Esophagus squamous epithelium (tissue), 5 donors: ENCODE data around the gene AQP1. TPM values are rescaled to one million over a fixed set of nuclear protein-coding genes. Genes with fewer than 3 reads are reported as not detected.

ENCODE experiments used
- DNase-seq: peaks from one replicate; lab custom pipeline; 2025; lab: John Stamatoyannopoulos, UW
- H3K27ac ChIP-seq, 4 donors: fragments of 200-600 bp; sonication (generic); one replicate each; pipeline ENCODE4 v1.5.1; 2016 to 2019; ENCODE audit warnings: mild to moderate bottlenecking in 1 of 4
- H3K27me3 ChIP-seq, 4 donors: fragments of 200-600 bp; sonication (generic); 1 replicate in 3 of 4; 2 replicates in 1 of 4; pipeline versions ENCODE4 v1.5.1 to v1.6.0; 2017 to 2021; ENCODE audit warnings: antibody characterized with exemption in 1 of 4
- H3K36me3 ChIP-seq, 3 donors: fragments of 200-600 bp; sonication (generic); one replicate each; pipeline ENCODE4 v1.5.1; 2016 to 2019
- H3K4me1 ChIP-seq, 3 donors: fragments of 200-600 bp; sonication (generic); one replicate each; pipeline ENCODE4 v1.5.1; 2017 to 2019
- H3K4me3 ChIP-seq, 4 donors: fragments of 200-600 bp; sonication (generic); 1 replicate in 3 of 4; 2 replicates in 1 of 4; pipeline ENCODE4 v1.5.1; 2016 to 2019; ENCODE audit warnings: mild to moderate bottlenecking in 2 of 4, moderate library complexity in 1 of 4
- H3K9me3 ChIP-seq, 3 donors: fragments of 200-600 bp; sonication (generic); one replicate each; pipeline ENCODE4 v1.5.1; 2016 to 2019
- POLR2A ChIP-seq, 4 donors: fragments of 450-650 bp; IDR thresholded peaks; one replicate each; pipeline ENCODE4 v1.6.1; 2017; ENCODE audit warnings: antibody characterized with exemption in 4 of 4, mild to moderate bottlenecking in 4 of 4, moderate library complexity in 3 of 4
- WGBS, 2 donors: methylation state at CpG; one replicate each; pipeline ENCODE4 v1.1.5; 2018; 5-methylcytosine and 5-hydroxymethylcytosine counted together
- intact Hi-C: fragments of 100-400 bp; cut with DNase I; formaldehyde crosslinking; loops from one replicate; pipeline ENCODE4 v1.15.0; 2022
- total RNA-seq, 4 donors: library from RNA; depleted of rRNA; stranded (reverse); fragments of >200 nt; gene quantifications; one replicate each; pipeline ENCODE4 v1.1.0, GENCODE V29; 2016
- TF ChIP-seq, protein P1 (sequence below), 6 experiments: fragments of 450-650 bp in 4 of 6; fragments of 200-600 bp in 2 of 6; sonication (generic) in 2 of 6; IDR thresholded peaks; one replicate each; pipeline ENCODE4 v1.5.1; 2016 to 2019; ENCODE audit warnings: antibody characterized with exemption in 6 of 6, mild to moderate bottlenecking in 4 of 6, moderate library complexity in 4 of 6
- donor health status: DM: yes; HTN: yes; CAD: no.

Gene AQP1
- total RNA-seq, 4 donors from 2014 or later, result 14.9 to 159 (median 44.7) TPM

DNA sequence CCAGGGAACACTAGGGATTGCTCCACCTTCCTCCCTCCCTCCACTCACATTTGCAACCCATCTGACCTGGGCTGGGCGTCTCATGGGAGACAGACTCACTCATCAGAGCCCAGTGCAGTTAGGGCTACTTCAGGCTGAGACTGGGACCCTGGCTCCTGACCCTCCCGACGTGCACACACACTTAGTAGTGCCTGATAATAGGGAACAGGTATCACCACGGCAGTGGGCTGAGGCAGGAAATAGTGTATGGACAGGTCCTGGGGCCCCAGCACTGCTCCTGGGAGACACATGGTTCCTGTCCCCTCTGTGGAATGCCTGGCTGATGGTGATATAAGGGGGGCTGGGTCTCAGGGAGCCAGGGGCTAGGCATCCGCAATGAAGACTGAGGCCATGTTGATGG, 14.3 kb downstream of the AQP1 start:
- Histone ChIP-seq H3K4me3 (no peak overlapping the region), H3K36me3 (peaks cover 0 to 39% (median 10%) of the 10 kb centered on the region in 3 donors), H3K4me1 (peaks cover 0 to 11% (median 9%) of the 10 kb centered on the region in 3 donors), H3K9me3 (peaks cover 0 to 5% (median 4%) of the 10 kb centered on the region in 3 donors), H3K27me3 (no peaks in the 10 kb centered on the region), H3K27ac (no peak overlapping the region)
- intact Hi-C loops, result no loop called here
- no peak for DNase-seq
- WGBS, 2 donors, result 67 to 84% methylated on average over 1 to 4 of the region's 5 CpGs
- TF ChIP-seq, protein P1, sequence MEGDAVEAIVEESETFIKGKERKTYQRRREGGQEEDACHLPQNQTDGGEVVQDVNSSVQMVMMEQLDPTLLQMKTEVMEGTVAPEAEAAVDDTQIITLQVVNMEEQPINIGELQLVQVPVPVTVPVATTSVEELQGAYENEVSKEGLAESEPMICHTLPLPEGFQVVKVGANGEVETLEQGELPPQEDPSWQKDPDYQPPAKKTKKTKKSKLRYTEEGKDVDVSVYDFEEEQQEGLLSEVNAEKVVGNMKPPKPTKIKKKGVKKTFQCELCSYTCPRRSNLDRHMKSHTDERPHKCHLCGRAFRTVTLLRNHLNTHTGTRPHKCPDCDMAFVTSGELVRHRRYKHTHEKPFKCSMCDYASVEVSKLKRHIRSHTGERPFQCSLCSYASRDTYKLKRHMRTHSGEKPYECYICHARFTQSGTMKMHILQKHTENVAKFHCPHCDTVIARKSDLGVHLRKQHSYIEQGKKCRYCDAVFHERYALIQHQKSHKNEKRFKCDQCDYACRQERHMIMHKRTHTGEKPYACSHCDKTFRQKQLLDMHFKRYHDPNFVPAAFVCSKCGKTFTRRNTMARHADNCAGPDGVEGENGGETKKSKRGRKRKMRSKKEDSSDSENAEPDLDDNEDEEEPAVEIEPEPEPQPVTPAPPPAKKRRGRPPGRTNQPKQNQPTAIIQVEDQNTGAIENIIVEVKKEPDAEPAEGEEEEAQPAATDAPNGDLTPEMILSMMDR (IDR thresholded peaks at IDR 0.05), result no peak
- no peak for TF ChIP-seq POLR2A (IDR thresholded peaks at IDR 0.05)

- Histone ChIP-seq H3K36me3 (peaks cover 0 to 39% (median 10%) of the 10 kb centered on the region in 3 donors), H3K4me3 (no peak overlapping the region), H3K9me3 (peaks cover 0 to 5% (median 4%) of the 10 kb centered on the region in 3 donors), H3K27me3 (no peaks in the 10 kb centered on the region), H3K4me1 (peaks cover 0 to 7% (median 5%) of the 10 kb centered on the region in 3 donors), H3K27ac (no peak overlapping the region)
- 82% methylated on average over 5 of the region's 5 CpGs for WGBS, 2 donors
- no peak for DNase-seq
- TF ChIP-seq, protein P1 (IDR thresholded peaks at IDR 0.05), result no peak
- no peak for TF ChIP-seq POLR2A (IDR thresholded peaks at IDR 0.05)
- intact Hi-C loops, result no loop called here
Observed at GRCh38 chr7:30926313-30926712, 14.7 kb downstream of the AQP1 start.

DNA sequence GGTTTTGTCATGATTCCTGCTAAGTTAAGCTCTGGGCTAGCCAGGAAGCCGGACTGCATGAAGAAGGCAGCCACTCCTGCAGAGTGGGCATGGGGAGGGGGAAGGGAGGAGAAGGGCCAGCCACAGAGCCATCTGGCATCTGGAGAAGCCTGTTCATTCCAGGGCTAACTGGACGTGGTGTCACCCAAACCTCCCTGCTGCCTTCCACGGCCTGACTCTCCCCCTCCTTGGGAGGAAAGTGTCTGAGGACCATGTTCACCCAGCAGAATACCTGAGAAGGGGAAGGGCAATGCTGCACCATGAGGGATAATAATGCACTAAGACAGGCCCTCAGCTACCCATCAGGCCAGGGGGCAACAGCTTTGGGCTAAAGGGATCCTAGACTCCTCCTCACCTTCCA, 15.4 kb downstream of the AQP1 start:
- H3K27me3 ChIP-seq, result no peaks in the 10 kb centered on the region
- H3K27ac ChIP-seq, result no peak overlapping the region
- H3K9me3 ChIP-seq, result peaks cover 0 to 5% (median 4%) of the 10 kb centered on the region in 3 donors
- WGBS, 2 donors, result 93% methylated on average over 2 of the region's 3 CpGs; no CpG with 5 or more reads in 1 of the 2 donors
- H3K36me3 ChIP-seq, result peaks cover 0 to 36% (median 10%) of the 10 kb centered on the region in 3 donors
- H3K4me1 ChIP-seq, result peaks cover 0 to 2% (median 0%) of the 10 kb centered on the region in 3 donors
- no peak for TF ChIP-seq POLR2A (IDR thresholded peaks at IDR 0.05)
- TF ChIP-seq, protein P1 (IDR thresholded peaks at IDR 0.05), result no peak
- no peak for DNase-seq
- no peak overlapping the region for H3K4me3 ChIP-seq
- intact Hi-C loops, result no loop called here

- Histone ChIP-seq H3K27me3 (no peaks in the 10 kb centered on the region), H3K36me3 (peaks cover 0 to 30% (median 10%) of the 10 kb centered on the region in 3 donors), H3K4me3 (no peak overlapping the region), H3K9me3 (peaks cover 0 to 5% (median 4%) of the 10 kb centered on the region in 3 donors), H3K27ac (no peak overlapping the region), H3K4me1 (peaks cover 0 to 7% (median 0%) of the 10 kb centered on the region in 3 donors)
- WGBS, 2 donors, result 65 to 71% methylated on average over 3 of the region's 3 CpGs
- no peak for DNase-seq
- TF ChIP-seq, protein P1 (IDR thresholded peaks at IDR 0.05), result no peak
- no peak for TF ChIP-seq POLR2A (IDR thresholded peaks at IDR 0.05)
- intact Hi-C loops, result no loop called here
Observed at GRCh38 chr7:30927559-30927958, 15.9 kb downstream of the AQP1 start.

- H3K27ac ChIP-seq, result no peak overlapping the region
- peaks cover 0 to 22% (median 10%) of the 10 kb centered on the region in 3 donors for H3K36me3 ChIP-seq
- no peaks in the 10 kb centered on the region for H3K27me3 ChIP-seq
- no peak for TF ChIP-seq POLR2A (IDR thresholded peaks at IDR 0.05)
- TF ChIP-seq, protein P1 (IDR thresholded peaks at IDR 0.05), result no peak
- 76 to 88% methylated on average over 4 to 5 of the region's 13 CpGs for WGBS, 2 donors
- peaks cover 0 to 5% (median 4%) of the 10 kb centered on the region in 3 donors for H3K9me3 ChIP-seq
- H3K4me1 ChIP-seq, result peaks cover 0 to 11% (median 0%) of the 10 kb centered on the region in 3 donors
- no peak for DNase-seq
- intact Hi-C loops, result no loop called here
- no peak overlapping the region for H3K4me3 ChIP-seq
Observed at GRCh38 chr7:30928254-30928872, 16.7 kb downstream of the AQP1 start.
